Karpas-422 (cell line): ENCODE results near the gene GPC1. TPM values are rescaled to one million over a fixed set of nuclear protein-coding genes. Genes with fewer than 3 reads are reported as not detected.

Experiments
- DNase-seq: peaks from one replicate; pipeline ENCODE4 v3.0.0-alpha.2; 2015
- H2AFZ ChIP-seq: fragments of 200-600 bp; sonication (generic); 2 replicates; pipeline ENCODE4 v1.6.1; 2014; ENCODE audit warnings: antibody characterized with exemption, low read length, mixed read lengths
- H3K27ac ChIP-seq: fragments of 200-600 bp; sonication (generic); 2 replicates; pipeline ENCODE4 v1.5.1; 2014; ENCODE audit warnings: mild to moderate bottlenecking, low read length, moderate library complexity
- H3K27me3 ChIP-seq: fragments of 200-600 bp; sonication (generic); 2 replicates; pipeline ENCODE4 v1.6.1; 2014; ENCODE audit warnings: low read length, mixed read lengths
- H3K36me3 ChIP-seq: fragments of 200-600 bp; sonication (generic); 2 replicates; pipeline ENCODE4 v1.6.1; 2014; ENCODE audit warnings: low read length, mixed read lengths; ENCODE audit not compliant: insufficient read depth
- H3K4me1 ChIP-seq: fragments of 200-600 bp; sonication (generic); 2 replicates; pipeline ENCODE4 v1.6.1; 2014; ENCODE audit warnings: mild to moderate bottlenecking, low read length, mixed read lengths
- H3K4me2 ChIP-seq: fragments of 200-600 bp; sonication (generic); 2 replicates; pipeline ENCODE4 v1.6.1; 2014; ENCODE audit warnings: low read length, low read depth, mild to moderate bottlenecking; ENCODE audit not compliant: poor library complexity, severe bottlenecking
- H3K4me3 ChIP-seq: fragments of 200-600 bp; sonication (generic); 2 replicates; pipeline ENCODE4 v1.5.1; 2014; ENCODE audit warnings: mild to moderate bottlenecking, antibody characterized with exemption, low read length, mixed read lengths
- H3K79me2 ChIP-seq: fragments of 200-600 bp; sonication (generic); 2 replicates; pipeline ENCODE4 v1.6.1; 2014; ENCODE audit warnings: mild to moderate bottlenecking, low read length, mixed read lengths
- H3K9ac ChIP-seq: fragments of 200-600 bp; sonication (generic); 2 replicates; pipeline ENCODE4 v1.6.0; 2014; ENCODE audit warnings: low read length
- H3K9me2 ChIP-seq: fragments of 200-600 bp; sonication (generic), shearing (Covaris generic); replicated peaks from 2 replicates; pipeline ENCODE4 v1.6.0; 2014; ENCODE audit warnings: mild to moderate bottlenecking, low read length, moderate library complexity; ENCODE audit not compliant: insufficient read depth
- H3K9me3 ChIP-seq: fragments of 300-700, 200-600 bp; sonication (generic); 2 replicates; pipeline ENCODE4 v1.6.1; 2014; ENCODE audit warnings: low read length, mixed read lengths
- H4K20me1 ChIP-seq: fragments of 200-600 bp; sonication (generic); 2 replicates; pipeline ENCODE4 v1.6.1; 2014; ENCODE audit warnings: mild to moderate bottlenecking, antibody characterized with exemption, low read length, low read depth; ENCODE audit not compliant: insufficient read depth
- total RNA-seq: library from RNA; depleted of rRNA; stranded (reverse); fragments of >200 nt; shearing (Covaris generic); gene quantifications from 2 replicates; pipeline ENCODE4 v1.2.3, GENCODE V29; 2014; ENCODE audit warnings: low replicate concordance

Gene GPC1
- total RNA-seq, 1 experiment from 2014 or later, result 0.60 TPM

DNA sequence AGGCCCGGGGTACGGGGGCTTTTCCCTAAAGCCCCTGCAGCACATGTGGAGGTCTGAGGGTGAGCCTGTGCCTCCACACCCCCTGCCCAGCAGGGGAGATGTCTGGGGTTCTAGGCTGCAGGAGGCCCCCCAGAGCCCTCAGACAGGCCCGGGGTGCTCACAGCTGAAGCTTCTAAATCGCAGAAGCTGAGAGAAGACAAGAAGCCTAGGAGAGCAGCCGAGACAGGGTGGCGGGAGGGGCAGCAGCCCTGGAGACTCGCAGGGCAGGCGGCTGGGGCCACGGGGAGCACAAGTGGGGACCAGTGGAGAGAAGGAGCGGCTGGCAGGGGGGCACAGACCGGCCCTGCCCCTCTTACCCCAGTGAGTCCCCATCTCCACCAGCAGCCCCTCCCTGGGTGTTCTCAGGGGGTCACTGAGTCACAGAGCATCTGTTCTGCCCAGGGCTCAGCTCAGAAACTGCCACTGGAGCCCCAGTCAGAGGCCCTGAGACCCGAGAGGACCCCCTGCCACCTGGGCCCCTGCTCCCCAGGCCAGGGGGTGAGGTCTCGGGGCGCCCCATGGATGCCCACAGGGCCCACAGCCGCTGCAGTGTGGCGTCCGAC lies 26.1 kb downstream of the GPC1 start:
- no peaks in the 10 kb centered on the region for H3K9me3 ChIP-seq
- no peak overlapping the region for H3K9ac ChIP-seq
- no peaks in the 10 kb centered on the region for H3K79me2 ChIP-seq
- H3K36me3 ChIP-seq, result no peaks in the 10 kb centered on the region
- no peak overlapping the region for H3K27ac ChIP-seq
- no peaks in the 10 kb centered on the region for H3K27me3 ChIP-seq
- no peak for DNase-seq
- no peak overlapping the region for H3K4me3 ChIP-seq
- peaks cover 6% of the 10 kb centered on the region; the same call in 1 of the 2 replicates for H4K20me1 ChIP-seq
- no peak overlapping the region for H3K4me2 ChIP-seq
- no peaks in the 10 kb centered on the region for H3K9me2 ChIP-seq
- no peak overlapping the region for H2AFZ ChIP-seq
- H3K4me1 ChIP-seq, result no peaks in the 10 kb centered on the region

DNA sequence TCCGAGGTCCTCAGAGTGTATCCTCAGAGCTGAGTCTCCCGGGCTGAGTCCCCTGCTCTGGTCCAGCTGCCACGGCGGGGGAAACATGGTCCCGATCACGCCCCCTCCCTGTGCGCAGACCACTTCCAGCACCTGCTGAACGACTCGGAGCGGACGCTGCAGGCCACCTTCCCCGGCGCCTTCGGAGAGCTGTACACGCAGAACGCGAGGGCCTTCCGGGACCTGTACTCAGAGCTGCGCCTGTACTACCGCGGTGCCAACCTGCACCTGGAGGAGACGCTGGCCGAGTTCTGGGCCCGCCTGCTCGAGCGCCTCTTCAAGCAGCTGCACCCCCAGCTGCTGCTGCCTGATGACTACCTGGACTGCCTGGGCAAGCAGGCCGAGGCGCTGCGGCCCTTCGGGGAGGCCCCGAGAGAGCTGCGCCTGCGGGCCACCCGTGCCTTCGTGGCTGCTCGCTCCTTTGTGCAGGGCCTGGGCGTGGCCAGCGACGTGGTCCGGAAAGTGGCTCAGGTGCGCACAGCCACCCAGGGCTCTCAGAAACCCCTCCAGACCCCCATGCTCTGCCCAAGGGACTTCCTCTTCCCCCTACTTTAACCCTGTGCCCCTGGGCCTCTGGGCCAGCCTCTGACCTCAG lies 26.7 kb downstream of the GPC1 start:
- H4K20me1 ChIP-seq, result peaks cover 6% of the 10 kb centered on the region; the same call in 1 of the 2 replicates
- H3K4me2 ChIP-seq, result no peak overlapping the region
- no peak overlapping the region for H2AFZ ChIP-seq
- no peak overlapping the region for H3K9ac ChIP-seq
- no peaks in the 10 kb centered on the region for H3K4me1 ChIP-seq
- no peak for DNase-seq
- H3K27ac ChIP-seq, result no peak overlapping the region
- H3K36me3 ChIP-seq, result no peaks in the 10 kb centered on the region
- no peaks in the 10 kb centered on the region for H3K9me2 ChIP-seq
- no peaks in the 10 kb centered on the region for H3K79me2 ChIP-seq
- no peak overlapping the region for H3K4me3 ChIP-seq
- H3K27me3 ChIP-seq, result no peaks in the 10 kb centered on the region
- no peaks in the 10 kb centered on the region for H3K9me3 ChIP-seq

DNA sequence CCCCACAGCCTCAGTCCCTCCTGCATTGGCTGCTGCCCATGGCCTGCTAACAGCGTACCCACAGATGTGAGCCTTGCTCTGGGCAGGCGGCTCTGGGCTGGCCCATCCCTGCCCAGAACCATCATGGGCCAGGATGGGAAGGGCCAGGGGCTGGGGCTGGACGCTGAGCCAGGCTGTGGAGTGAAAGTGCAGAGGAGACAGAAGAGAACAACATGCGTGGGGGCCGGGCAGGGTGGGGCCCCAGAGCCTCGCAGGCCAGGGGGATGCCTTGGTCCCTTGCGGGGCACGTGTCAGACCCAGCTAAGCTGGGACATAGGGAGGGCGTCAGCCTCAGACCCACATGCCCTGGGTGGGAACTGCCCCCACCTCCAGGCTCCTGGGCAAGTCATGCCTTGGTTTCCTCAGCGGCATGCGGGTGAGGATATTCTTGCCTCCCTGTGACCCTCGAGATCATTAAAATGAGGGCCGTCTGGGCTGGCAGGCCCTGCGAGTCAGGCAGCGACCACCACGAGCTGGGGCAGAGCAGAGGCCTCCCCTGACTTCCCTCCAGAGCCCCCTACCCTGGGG lies 27.3 kb downstream of the GPC1 start:
- Histone ChIP-seq H4K20me1 (peaks cover 6% of the 10 kb centered on the region; the same call in 1 of the 2 replicates), H3K27me3 (no peaks in the 10 kb centered on the region), H2AFZ (no peak overlapping the region), H3K4me1 (no peaks in the 10 kb centered on the region), H3K4me3 (no peak overlapping the region), H3K4me2 (no peak overlapping the region), H3K9ac (no peak overlapping the region), H3K9me3 (no peaks in the 10 kb centered on the region), H3K27ac (no peak overlapping the region), H3K36me3 (no peaks in the 10 kb centered on the region), H3K79me2 (no peaks in the 10 kb centered on the region), H3K9me2 (no peaks in the 10 kb centered on the region)
- DNase-seq, result no peak

DNA sequence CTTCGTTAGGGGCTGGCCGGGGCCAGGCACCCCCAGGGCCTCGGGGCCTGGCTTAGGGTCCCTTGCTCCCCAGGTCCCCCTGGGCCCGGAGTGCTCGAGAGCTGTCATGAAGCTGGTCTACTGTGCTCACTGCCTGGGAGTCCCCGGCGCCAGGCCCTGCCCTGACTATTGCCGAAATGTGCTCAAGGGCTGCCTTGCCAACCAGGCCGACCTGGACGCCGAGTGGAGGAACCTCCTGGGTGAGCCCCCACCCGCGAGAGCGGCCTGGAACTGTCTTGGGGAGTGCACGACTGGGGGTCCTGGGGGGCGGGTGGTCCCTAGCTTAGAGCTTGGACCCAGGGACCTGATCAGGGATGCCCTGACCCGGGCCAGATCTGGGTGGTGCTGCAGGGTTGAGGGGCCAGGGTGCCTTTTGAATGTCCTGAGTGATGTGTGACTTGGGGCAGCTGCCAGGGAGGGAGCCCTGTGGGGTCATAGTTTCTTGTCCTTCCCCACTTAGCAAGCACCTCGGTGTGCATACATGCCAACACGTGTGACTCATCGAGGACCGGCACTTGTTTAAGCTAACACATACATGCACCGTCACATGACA lies 27.9 kb downstream of the GPC1 start:
- H3K9me3 ChIP-seq, result no peaks in the 10 kb centered on the region
- H3K9ac ChIP-seq, result no peak overlapping the region
- no peaks in the 10 kb centered on the region for H3K36me3 ChIP-seq
- DNase-seq, result no peak
- no peaks in the 10 kb centered on the region for H3K27me3 ChIP-seq
- H4K20me1 ChIP-seq, result peaks cover 6% of the 10 kb centered on the region; the same call in 1 of the 2 replicates
- H3K4me3 ChIP-seq, result no peak overlapping the region
- no peaks in the 10 kb centered on the region for H3K4me1 ChIP-seq
- no peak overlapping the region for H3K4me2 ChIP-seq
- H2AFZ ChIP-seq, result no peak overlapping the region
- H3K27ac ChIP-seq, result no peak overlapping the region
- H3K79me2 ChIP-seq, result no peaks in the 10 kb centered on the region
- H3K9me2 ChIP-seq, result no peaks in the 10 kb centered on the region

DNA sequence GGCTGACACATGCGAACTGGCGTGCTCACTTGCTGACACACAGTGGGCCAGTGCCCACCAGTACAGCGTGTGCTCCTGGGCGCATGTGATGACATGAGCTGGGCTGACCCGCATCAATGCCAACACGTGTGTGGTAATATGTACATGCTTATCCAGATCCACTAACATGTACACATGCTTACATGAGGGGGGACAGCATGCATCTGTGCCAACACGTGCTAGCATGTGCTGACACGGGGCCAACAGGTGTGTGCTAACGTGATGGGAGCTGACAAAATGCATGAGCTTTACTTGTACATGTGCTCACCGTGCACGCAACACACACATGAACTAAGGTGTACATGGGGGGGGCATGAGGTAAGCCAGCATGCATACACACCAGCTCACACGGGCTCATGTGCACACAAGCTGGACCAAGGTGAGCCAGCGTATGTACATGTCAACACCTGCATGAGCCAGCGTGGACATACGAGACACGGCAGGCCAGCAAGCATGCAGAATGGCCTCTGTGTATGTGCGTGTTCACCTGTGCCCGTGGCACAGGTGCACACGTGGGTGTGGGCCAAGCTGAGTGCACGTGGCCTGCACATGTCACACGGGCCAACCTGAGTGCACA lies 28.5 kb downstream of the GPC1 start:
- no peak overlapping the region for H2AFZ ChIP-seq
- DNase-seq, result no peak
- H3K27me3 ChIP-seq, result no peaks in the 10 kb centered on the region
- no peak overlapping the region for H3K4me2 ChIP-seq
- no peak overlapping the region for H3K27ac ChIP-seq
- no peaks in the 10 kb centered on the region for H3K9me3 ChIP-seq
- no peak overlapping the region for H3K9ac ChIP-seq
- no peaks in the 10 kb centered on the region for H3K36me3 ChIP-seq
- H3K4me3 ChIP-seq, result no peak overlapping the region
- no peaks in the 10 kb centered on the region for H3K4me1 ChIP-seq
- H3K9me2 ChIP-seq, result no peaks in the 10 kb centered on the region
- H3K79me2 ChIP-seq, result no peaks in the 10 kb centered on the region
- peaks cover 4% of the 10 kb centered on the region; the same call in 1 of the 2 replicates for H4K20me1 ChIP-seq

DNA sequence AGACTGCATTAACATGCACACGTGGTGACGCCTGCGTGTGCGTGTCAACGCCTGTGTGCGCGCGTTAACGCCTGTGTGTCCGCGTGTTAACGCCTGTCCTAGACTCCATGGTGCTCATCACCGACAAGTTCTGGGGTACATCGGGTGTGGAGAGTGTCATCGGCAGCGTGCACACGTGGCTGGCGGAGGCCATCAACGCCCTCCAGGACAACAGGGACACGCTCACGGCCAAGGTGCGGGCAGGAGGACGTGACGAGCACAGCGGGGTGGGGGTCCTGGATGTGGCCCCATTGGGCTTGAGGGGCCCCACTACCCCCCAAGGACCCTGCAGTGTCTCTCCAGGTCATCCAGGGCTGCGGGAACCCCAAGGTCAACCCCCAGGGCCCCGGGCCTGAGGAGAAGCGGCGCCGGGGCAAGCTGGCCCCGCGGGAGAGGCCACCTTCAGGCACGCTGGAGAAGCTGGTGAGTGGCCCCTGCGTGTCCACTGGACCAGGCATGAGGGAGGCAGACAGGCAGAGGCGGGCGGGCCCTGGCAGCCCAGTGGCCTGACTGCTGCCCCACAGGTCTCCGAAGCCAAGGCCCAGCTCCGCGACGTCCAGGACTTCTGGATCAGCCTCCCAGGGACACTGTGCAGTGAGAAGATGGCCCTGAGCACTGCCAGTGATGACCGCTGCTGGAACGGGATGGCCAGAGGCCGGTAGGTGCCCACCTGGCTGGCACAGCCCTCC lies 29.2 kb downstream of the GPC1 start:
- no peaks in the 10 kb centered on the region for H3K79me2 ChIP-seq
- no peaks in the 10 kb centered on the region for H3K36me3 ChIP-seq
- H3K27ac ChIP-seq, result no peak overlapping the region
- H3K9me2 ChIP-seq, result no peaks in the 10 kb centered on the region
- no peak overlapping the region for H3K4me2 ChIP-seq
- H2AFZ ChIP-seq, result no peak overlapping the region
- no peaks in the 10 kb centered on the region for H3K27me3 ChIP-seq
- H3K4me1 ChIP-seq, result no peaks in the 10 kb centered on the region
- H3K9ac ChIP-seq, result no peak overlapping the region
- no peak overlapping the region for H3K4me3 ChIP-seq
- DNase-seq, result no peak
- H3K9me3 ChIP-seq, result no peaks in the 10 kb centered on the region
- no peaks in the 10 kb centered on the region; the same call in 1 of the 2 replicates for H4K20me1 ChIP-seq

DNA sequence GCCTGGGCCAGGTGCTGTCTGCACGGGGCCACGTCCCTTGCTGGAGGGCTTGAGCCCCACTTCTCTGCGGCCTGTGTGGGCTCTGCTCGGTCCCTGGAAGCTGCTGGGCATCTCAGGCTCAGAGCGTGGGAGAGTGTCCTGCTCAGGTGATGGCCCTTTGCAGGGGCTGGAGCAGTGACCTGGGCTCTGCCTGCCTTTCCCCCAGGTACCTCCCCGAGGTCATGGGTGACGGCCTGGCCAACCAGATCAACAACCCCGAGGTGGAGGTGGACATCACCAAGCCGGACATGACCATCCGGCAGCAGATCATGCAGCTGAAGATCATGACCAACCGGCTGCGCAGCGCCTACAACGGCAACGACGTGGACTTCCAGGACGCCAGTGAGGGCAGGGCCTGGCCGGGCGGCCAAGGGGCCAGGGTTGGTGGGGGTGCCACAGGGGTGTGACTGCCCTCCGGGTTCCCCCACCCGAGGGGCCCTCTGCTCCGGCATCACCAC lies 29.9 kb downstream of the GPC1 start:
- Histone ChIP-seq H3K4me3 (no peak overlapping the region), H3K4me1 (no peaks in the 10 kb centered on the region), H3K27me3 (no peaks in the 10 kb centered on the region), H3K27ac (no peak overlapping the region), H3K36me3 (no peaks in the 10 kb centered on the region), H3K4me2 (no peak overlapping the region), H3K9me3 (no peaks in the 10 kb centered on the region), H3K79me2 (no peaks in the 10 kb centered on the region), H3K9me2 (no peaks in the 10 kb centered on the region), H4K20me1 (no peaks in the 10 kb centered on the region; the same call in 1 of the 2 replicates), H2AFZ (no peak overlapping the region), H3K9ac (no peak overlapping the region)
- DNase-seq, result no peak
